Gastrocnemius medialis (tissue), 4 donors: ENCODE measurements around the gene ZBP1.

Experiments used
- CTCF ChIP-seq, 5 experiments: fragments of 450-650 bp in 3 of 5; fragments of 200-600 bp in 2 of 5; sonication (generic) in 2 of 5; IDR thresholded peaks in 4 of 5; conservative IDR thresholded peaks in 1 of 5; 1 replicate in 4 of 5; 2 replicates in 1 of 5; pipeline ENCODE4 v1.5.1; 2016 to 2019; ENCODE audit warnings: antibody characterized with exemption in 5 of 5, mild to moderate bottlenecking in 3 of 5, moderate library complexity in 3 of 5
- POLR2A ChIP-seq, 2 donors: fragments of 450-650 bp; IDR thresholded peaks; one replicate each; pipeline ENCODE4 v1.6.1; 2017; ENCODE audit warnings: antibody characterized with exemption in 2 of 2, mild to moderate bottlenecking in 2 of 2, moderate library complexity in 2 of 2

GRCh38 chr20:57584768-57585461, 35.3 kb downstream of the ZBP1 start:
- TF ChIP-seq CTCF (IDR thresholded peaks at IDR 0.05 in 4 of 5, conservative IDR thresholded peaks at IDR 0.05 in 1 of 5) (no peak), POLR2A (IDR thresholded peaks at IDR 0.05) (no peak)
